ENCODE data around the gene ETV6. TPM values are rescaled to one million over a fixed set of nuclear protein-coding genes. Genes with fewer than 3 reads are reported as not detected.

Gene ETV6
- total and polyA plus RNA-seq, 2 of the 8 experiments (the other 6 are each of a cell fraction or from before 2014, with no cell fraction given): 5.5 to 23.9 TPM

- Histone ChIP-seq H3K36me3 (ENCODE audit: control insufficient read depth in 2 of 4, insufficient read depth in 4 of 4, low read length in 3 of 4) (no peaks in the 10 kb centered on the region), H3K27me3 (replicated peaks in 1 of 4; ENCODE audit: control insufficient read depth in 3 of 4, extremely low read depth in 1 of 4, insufficient read depth in 3 of 4, low read length in 3 of 4) (no peaks in the 10 kb centered on the region), H2AK5ac (ENCODE audit: low read depth, low read length) (0 out of 2 replicates have a peak overlapping the region, but pooled peaks have one; percentile 34), H2BK12ac (ENCODE audit: low read depth, low read length) (no peak overlapping the region; the same call in 1 of the 2 replicates), H2BK15ac (ENCODE audit: low read length) (no peak overlapping the region), H3K27ac (ENCODE audit: low read depth, low read length) (no peak overlapping the region), H2BK5ac (ENCODE audit: low read depth, low read length) (no peak overlapping the region), H4K91ac (replicated peaks; ENCODE audit: insufficient read length, low read length) (no peak overlapping the region), H3K18ac (ENCODE audit: extremely low read depth, low read length) (no peak overlapping the region), H3K79me2 (ENCODE audit: control insufficient read depth in 1 of 2, insufficient read depth in 2 of 2, low read length in 2 of 2) (0 out of 4 replicates have a peak, but pooled peaks cover 0 to 3% of the 10 kb centered on the region in 2 experiments), H4K8ac (ENCODE audit: extremely low read depth, insufficient read depth, low read length) (no peak overlapping the region), H2BK20ac (ENCODE audit: low read length) (no peak overlapping the region), H3K4me1 (replicated peaks in 1 of 4; ENCODE audit: control insufficient read depth in 3 of 4, insufficient read depth in 4 of 4, low read length in 3 of 4) (peaks cover 0 to 2% (median 0%) of the 10 kb centered on the region in 4 experiments; a peak in 3 of 7 replicates), H3K4me2 (ENCODE audit: insufficient read depth in 1 of 2, low read depth in 2 of 2, low read length in 2 of 2) (no peak overlapping the region), H3K23me2 (ENCODE audit: low read depth, low read length) (no peaks in the 10 kb centered on the region; the same call in 1 of the 2 replicates), H4K20me1 (replicated peaks in 1 of 2; ENCODE audit: control insufficient read depth in 1 of 2, insufficient read depth in 2 of 2, low read length in 2 of 2) (no peaks in the 10 kb centered on the region), H3K56ac (replicated peaks; ENCODE audit: insufficient read length, low read depth, low read length) (no peak overlapping the region), H3K79me1 (ENCODE audit: low read depth, low read length) (no peaks in the 10 kb centered on the region; the same call in 1 of the 2 replicates), H3K4ac (replicated peaks; ENCODE audit: insufficient read length, low read depth, low read length) (no peak overlapping the region), H3K9ac (replicated peaks in 1 of 4; ENCODE audit: extremely low read depth in 1 of 4, low read depth in 3 of 4, low read length in 3 of 4) (no peak overlapping the region), H4K5ac (ENCODE audit: insufficient read length, low read depth, low read length) (no peak overlapping the region), H3K9me3 (ENCODE audit: insufficient read depth in 2 of 2, low read depth in 1 of 2, low read length in 1 of 2) (no peaks in the 10 kb centered on the region), H2BK120ac (replicated peaks; ENCODE audit: low read depth, low read length) (no peak overlapping the region), H3K4me3 (ENCODE audit: extremely low read depth in 1 of 4, insufficient read depth in 2 of 4, low read depth in 3 of 4, low read length in 4 of 4) (no peak overlapping the region), H3K23ac (ENCODE audit: insufficient read length) (no peak overlapping the region), H3K14ac (ENCODE audit: insufficient read length) (no peak overlapping the region), H2AFZ (ENCODE audit: low read length) (no peak overlapping the region)
- ChIA-PET POLR2A (ENCODE audit: partially characterized antibody) (no interaction called here), CTCF (ENCODE audit: partially characterized antibody) (no interaction called here)
- peak; percentile 57 for FAIRE-seq
- 79% methylated on average over 3 of the region's 3 CpGs; no CpG with 5 or more reads in 1 of the 2 experiments for WGBS, 2 experiments (ENCODE audit: extremely low coverage in 1 of 2, insufficient coverage in 1 of 2, insufficient read length in 1 of 2, insufficient replicate concordance in 2 of 2, low coverage in 1 of 2, low lambda C conversion rate in 2 of 2, missing lambda C conversion rate in 1 of 2)
- no peak for DNase-seq (ENCODE audit: low read depth in 1 of 2, low spot score in 2 of 2)
- TF ChIP-seq RFX5 (IDR thresholded peaks at IDR 0.05; ENCODE audit: borderline replicate concordance, low read depth, low read length) (no peak), BCL11A (IDR thresholded peaks at IDR 0.05; ENCODE audit: low read depth in 2 of 2, low read length in 2 of 2) (no peak), CBX8 (IDR thresholded peaks at IDR 0.05; ENCODE audit: borderline replicate concordance, low read depth, low read length) (no peak), TBP (IDR thresholded peaks at IDR 0.05; ENCODE audit: low read depth, low read length) (no peak), CEBPB (IDR thresholded peaks at IDR 0.05; ENCODE audit: low read depth, low read length) (no peak), SP1 (IDR thresholded peaks at IDR 0.05; ENCODE audit: low read depth, low read length) (no peak), CTCF (IDR thresholded peaks at IDR 0.05; ENCODE audit: control extremely low read depth in 1 of 3, insufficient read depth in 1 of 3, low read depth in 1 of 3, low read length in 3 of 3) (no peak), ATF3 (IDR thresholded peaks at IDR 0.05; ENCODE audit: insufficient read depth, low read depth, low read length) (no peak), POLR2A (IDR thresholded peaks at IDR 0.05; ENCODE audit: control extremely low read depth in 1 of 2, low read depth in 2 of 2, low read length in 2 of 2) (no peak), SP2 (IDR thresholded peaks at IDR 0.05; ENCODE audit: low read length) (no peak), KDM5A (IDR thresholded peaks at IDR 0.05; ENCODE audit: low read length) (no peak), KDM1A (IDR thresholded peaks at IDR 0.05; ENCODE audit: borderline replicate concordance, low read length) (no peak)
Observed at GRCh38 chr12:11782914-11783420, 133.5 kb downstream of the ETV6 start.

Measured in H1 (cell line).